SIG-M5 (cell line): Measurements from ENCODE around the gene MLEC.
A peak's percentile ranks its signal among the peaks of the same experiment; 100 is the strongest.

Source experiments
- DNase-seq: peaks from one replicate; lab custom pipeline; 2025; lab: John Stamatoyannopoulos, UW

Gene MLEC

DNA sequence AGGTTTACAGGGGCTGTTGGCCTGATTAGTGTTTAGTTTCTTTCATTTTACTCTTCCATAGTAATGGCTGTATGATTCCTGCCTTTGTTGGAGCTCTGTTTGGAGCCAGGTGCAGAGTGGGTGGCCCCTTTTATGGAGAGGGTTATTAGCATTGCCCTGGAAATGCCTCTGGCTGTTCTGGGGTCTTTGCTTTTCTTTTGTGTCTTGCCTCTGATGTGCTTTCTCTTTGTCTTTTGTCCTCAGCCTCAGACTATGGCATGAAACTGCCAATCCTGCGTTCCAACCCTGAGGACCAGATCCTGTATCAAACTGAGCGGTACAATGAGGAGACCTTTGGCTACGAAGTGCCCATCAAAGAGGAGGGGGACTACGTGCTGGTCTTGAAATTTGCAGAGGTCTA is 6.9 kb downstream of the MLEC start:
- no peak for DNase-seq

- DNase-seq: no peak
Observed at GRCh38 chr12:120696626-120697025, 9.7 kb downstream of the MLEC start.

- DNase-seq: no peak
Observed at GRCh38 chr12:120697344-120697743, 10.4 kb downstream of the MLEC start.

GRCh38 chr12:120698665-120699064 is 11.7 kb downstream of the MLEC start:
- no peak for DNase-seq

DNA sequence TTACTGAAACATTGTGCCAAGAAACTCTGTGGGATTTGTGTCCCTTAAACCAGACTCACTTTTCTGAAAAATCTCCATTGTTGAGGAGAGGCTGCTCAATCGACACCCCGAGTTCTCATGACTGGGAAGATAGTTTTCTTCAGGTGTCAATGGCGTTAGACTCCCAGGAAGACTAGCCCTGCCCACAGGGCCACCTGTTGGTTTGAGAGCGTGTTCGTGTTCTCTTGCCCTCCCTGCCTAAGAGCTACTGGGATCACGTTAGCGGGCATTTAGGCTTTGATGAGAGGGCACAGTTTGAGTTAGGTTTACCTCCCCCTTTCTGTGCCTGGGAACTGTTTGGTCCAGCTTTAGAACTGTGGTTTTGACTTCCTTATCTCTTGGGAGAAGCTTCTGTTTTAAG is 12.6 kb downstream of the MLEC start:
- no peak for DNase-seq

DNA sequence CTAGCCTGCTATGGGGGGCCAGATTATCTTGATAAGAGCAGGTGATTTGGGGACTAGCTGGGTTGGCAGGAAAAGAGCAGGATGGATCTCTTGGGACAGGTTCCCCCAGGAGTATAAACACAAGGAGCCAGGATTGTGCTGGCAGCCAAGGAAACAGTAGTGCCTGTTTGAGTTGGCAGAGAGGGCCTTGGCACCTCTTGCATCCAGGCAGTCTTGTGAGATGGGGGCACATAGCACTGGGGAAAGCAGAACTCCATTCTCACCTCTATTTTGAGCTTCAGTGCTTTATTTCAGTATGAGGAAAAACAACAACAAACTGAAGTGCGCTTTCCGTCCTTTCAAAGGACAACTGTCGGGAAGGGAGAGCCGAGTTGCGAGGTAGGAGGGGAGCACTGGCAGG is 13.9 kb downstream of the MLEC start:
- no peak for DNase-seq

GRCh38 chr12:120702637-120703036 is 15.7 kb downstream of the MLEC start:
- no peak for DNase-seq

- DNase-seq: no peak
Observed at GRCh38 chr12:120703311-120703942, 16.5 kb downstream of the MLEC start.

DNA sequence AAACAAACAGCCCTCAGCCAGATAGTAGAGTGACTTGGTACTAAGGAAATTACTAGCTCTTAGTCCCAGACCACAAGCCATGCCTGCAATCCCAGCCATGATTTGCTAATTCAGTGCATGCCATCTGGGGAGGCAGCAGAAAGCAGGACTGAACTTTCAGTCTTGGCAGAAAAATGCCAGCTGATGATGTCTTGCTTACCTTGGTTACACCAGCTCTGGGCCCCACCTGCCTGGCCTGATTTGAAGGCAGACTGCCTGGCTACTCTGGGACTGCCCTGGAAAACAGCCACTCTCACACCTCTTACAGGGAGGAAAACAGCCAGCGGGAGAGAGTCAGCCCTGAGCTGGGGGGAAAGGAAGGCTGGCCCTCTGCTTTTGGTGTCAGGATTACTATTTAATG is 18.7 kb downstream of the MLEC start:
- no peak for DNase-seq

DNA sequence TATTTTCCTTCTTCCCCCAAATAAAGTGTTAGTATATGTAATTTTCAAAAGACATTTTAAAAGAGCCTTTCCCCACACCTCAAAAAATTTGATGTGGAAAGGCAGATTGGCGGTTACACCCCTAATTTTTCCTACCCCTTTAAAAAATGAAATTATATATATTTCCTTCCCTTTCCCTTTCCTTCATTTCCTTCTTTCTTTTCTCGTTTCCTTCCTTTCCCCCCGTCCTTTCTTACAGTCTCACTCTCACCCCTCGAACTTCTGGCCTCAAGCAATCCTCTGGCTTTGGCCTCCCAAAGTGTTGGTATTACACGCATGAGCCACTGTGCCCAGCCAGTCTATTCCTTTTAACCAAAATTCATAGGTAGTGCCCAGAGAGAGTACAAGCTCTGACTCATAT is 19.1 kb downstream of the MLEC start:
- DNase-seq: no peak

- DNase-seq: no peak
Observed at GRCh38 chr12:120708651-120709050, 21.7 kb downstream of the MLEC start.

DNA sequence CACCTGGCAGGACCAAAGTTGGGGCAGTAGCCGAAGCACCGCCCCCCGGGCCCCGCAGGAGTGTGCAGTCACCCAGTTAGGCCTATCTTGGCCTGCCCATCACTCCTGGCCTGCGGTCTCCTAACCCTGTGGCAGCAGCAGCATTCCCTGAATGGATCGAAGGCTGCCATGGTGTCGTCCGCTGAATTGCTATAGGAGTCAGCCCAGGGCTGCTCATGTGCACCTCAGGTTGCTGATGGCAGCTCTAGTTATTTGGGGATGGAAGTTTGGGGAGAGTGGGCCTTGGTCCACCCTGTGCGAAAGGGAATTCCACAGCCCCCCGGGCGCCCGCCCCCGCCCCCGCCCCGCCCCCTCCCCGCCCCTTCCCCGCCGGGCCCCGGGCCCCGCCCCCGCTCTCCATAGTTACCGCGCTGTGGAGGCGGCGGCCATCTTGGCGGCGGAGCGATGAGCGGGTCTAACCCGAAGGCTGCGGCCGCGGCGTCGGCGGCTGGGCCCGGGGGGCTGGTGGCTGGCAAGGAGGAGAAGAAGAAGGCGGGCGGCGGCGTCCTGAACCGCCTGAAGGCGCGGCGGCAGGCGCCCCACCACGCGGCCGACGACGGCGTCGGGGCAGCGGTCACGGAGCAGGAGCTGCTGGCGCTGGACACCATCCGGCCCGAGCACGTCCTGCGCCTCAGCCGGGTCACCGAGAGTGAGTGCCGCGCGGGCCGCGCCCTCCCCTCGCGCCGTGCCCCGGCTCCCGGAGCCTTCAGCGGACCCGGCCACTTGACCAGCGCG is 23.3 kb downstream of the MLEC start, which contains the start of gene UNC119B:
TSS of gene UNC119B (plus strand) at position 428 of the 774 bp plus-strand sequence. CDS start at position 445, 17 bp downstream.
- DNase-seq: no peak

- DNase-seq: no peak
Observed at GRCh38 chr12:120710805-120711296, 23.9 kb downstream of the MLEC start.

DNA sequence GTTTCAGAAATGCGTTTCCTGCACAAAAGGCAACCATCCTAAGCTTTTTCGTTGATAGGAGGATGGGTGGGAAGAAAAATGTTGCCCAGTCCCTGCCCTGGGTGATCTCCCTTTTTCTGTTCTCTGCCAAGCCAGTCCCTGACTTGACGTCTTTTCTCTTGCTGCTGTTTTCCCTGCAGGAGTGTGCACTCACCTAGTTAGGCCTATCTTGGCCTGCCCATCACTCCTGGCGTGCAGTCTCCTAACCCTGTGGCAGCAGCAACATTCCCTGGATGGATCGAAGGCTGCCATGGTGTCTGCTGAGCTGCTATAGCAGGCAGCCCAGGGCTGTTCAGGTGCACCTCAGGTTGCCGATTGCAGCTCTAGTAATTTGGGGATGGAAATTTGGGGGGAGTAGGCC is 24.5 kb downstream of the MLEC start:
- DNase-seq: no peak

GRCh38 chr12:120712610-120713009 is 25.7 kb downstream of the MLEC start:
- no peak for DNase-seq

GRCh38 chr12:120713861-120714482 is 27.0 kb downstream of the MLEC start:
- peak; percentile 14 for DNase-seq

- DNase-seq: no peak
Observed at GRCh38 chr12:120718055-120718454, 31.1 kb downstream of the MLEC start.

GRCh38 chr12:120719072-120719471 is 32.1 kb downstream of the MLEC start:
- no peak for DNase-seq

- DNase-seq: no peak
Observed at GRCh38 chr12:120719496-120720233, 32.7 kb downstream of the MLEC start.

DNA sequence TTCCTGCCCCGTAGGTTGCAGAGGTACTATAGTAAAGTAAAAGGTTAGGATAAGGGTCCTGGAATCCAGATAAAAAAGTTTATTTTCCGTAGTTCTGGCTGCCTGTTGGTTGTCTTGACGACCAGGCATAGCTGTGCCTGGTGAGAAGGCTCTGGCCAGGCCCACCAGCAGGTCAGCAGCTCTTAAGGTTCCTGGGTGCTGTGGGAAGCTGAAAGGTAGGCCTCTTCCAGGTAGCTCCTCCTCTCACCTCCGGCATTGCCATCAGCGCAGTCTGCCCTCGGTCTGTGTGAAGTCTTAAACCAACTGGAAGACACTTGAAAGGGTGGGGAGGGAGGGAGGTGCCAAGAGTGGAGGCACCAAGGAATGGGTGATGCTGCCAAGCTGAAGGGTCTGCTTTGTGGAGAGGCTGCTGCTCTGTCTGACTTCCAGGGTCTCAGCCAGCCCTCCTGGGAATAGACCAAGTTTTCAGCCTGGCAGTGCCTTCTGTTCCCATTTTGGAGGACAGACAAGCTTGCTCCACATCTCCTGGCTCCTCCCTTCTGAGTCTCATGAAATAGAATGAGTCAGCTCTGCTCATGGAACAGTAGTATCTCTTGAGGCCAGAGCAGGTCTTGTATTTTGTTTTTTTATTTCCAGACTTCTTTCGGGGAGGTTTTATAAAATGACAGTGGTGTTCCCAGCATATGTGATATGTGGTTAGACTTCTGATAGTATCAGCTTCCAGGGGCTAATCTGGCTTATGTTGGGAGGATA is 33.5 kb downstream of the MLEC start:
- DNase-seq: no peak

- no peak for DNase-seq
Observed at GRCh38 chr12:120720987-120721801, 34.2 kb downstream of the MLEC start.
